ENCODE results near the gene FASTK. TPM values are rescaled to one million over a fixed set of nuclear protein-coding genes. Genes with fewer than 3 reads are reported as not detected.

FASTK gene
- total RNA-seq, 4 donors from 2014 or later: 121 to 241 (median 144) TPM

- WGBS, 2 donors (ENCODE audit: low coverage in 1 of 2): 77% methylated on average over 11 of the region's 11 CpGs; no CpG with 5 or more reads in 1 of the 2 donors
- Histone ChIP-seq H3K9me3 (no peaks in the 10 kb centered on the region), H3K27ac (peak overlapping the region in 2 of 4 donors; percentile 28 to 56), H3K4me1 (peaks cover 10 to 41% (median 21%) of the 10 kb centered on the region in 4 donors), H3K27me3 (no peaks in the 10 kb centered on the region), H3K36me3 (no peaks in the 10 kb centered on the region), H3K4me3 (no peak overlapping the region)
- in situ Hi-C loops (cut with MboI; ENCODE audit: low pct_ligation_motif_present in 1 of 4, low pct_unique_long_range_greater_than_20kb in 1 of 4, low sequenced_read_pairs in 3 of 4) (no loop called here), intact Hi-C loops (cut with DNase I; ENCODE audit: low total_unique reads) (no loop called here)
- TF ChIP-seq POLR2A (IDR thresholded peaks at IDR 0.05) (no peak), EP300 (IDR thresholded peaks at IDR 0.05; ENCODE audit: low read depth) (no peak), CTCF (IDR thresholded peaks at IDR 0.05) (no peak), POLR2AphosphoS5 (IDR thresholded peaks at IDR 0.05) (no peak)
- no peak for DNase-seq
These were observed 29.8 kb upstream of the FASTK start for GRCh38 chr7:151110236-151110940.

- WGBS, 2 donors (ENCODE audit: low coverage in 1 of 2): 62 to 66% methylated on average over 3 to 15 of the region's 15 CpGs
- DNase-seq: no peak
- Histone ChIP-seq H3K9me3 (no peaks in the 10 kb centered on the region), H3K36me3 (no peaks in the 10 kb centered on the region), H3K4me3 (no peak overlapping the region), H3K27ac (peak overlapping the region in 3 of 4 donors; percentile 28 to 56 (median 46)), H3K4me1 (peaks cover 10 to 40% (median 21%) of the 10 kb centered on the region in 4 donors), H3K27me3 (no peaks in the 10 kb centered on the region)
- no peak for TF ChIP-seq POLR2AphosphoS5 (IDR thresholded peaks at IDR 0.05)
- TF ChIP-seq EP300 (IDR thresholded peaks at IDR 0.05; ENCODE audit: low read depth): no peak
- TF ChIP-seq CTCF (IDR thresholded peaks at IDR 0.05): no peak
- no peak for TF ChIP-seq POLR2A (IDR thresholded peaks at IDR 0.05)
- in situ Hi-C loops (cut with MboI; ENCODE audit: low pct_ligation_motif_present in 1 of 4, low pct_unique_long_range_greater_than_20kb in 1 of 4, low sequenced_read_pairs in 3 of 4): loop anchor here in 1 of 4 donors (10.0 kb wide), 1 partner anchor 75 kb away; no protein-coding TSS in a partner anchor
- intact Hi-C loops (cut with DNase I; ENCODE audit: low total_unique reads): no loop called here
These were observed 28.8 kb upstream of the FASTK start for GRCh38 chr7:151109094-151110048.

- H3K4me1 ChIP-seq: peaks cover 0 to 26% (median 11%) of the 10 kb centered on the region in 4 donors
- no peaks in the 10 kb centered on the region for H3K27me3 ChIP-seq
- H3K36me3 ChIP-seq: no peaks in the 10 kb centered on the region
- no peak for TF ChIP-seq POLR2AphosphoS5 (IDR thresholded peaks at IDR 0.05)
- TF ChIP-seq CTCF (IDR thresholded peaks at IDR 0.05): no peak
- no peak for TF ChIP-seq EP300 (IDR thresholded peaks at IDR 0.05; ENCODE audit: low read depth)
- no peak for TF ChIP-seq POLR2A (IDR thresholded peaks at IDR 0.05)
- 83 to 92% methylated on average over 2 to 8 of the region's 10 CpGs for WGBS, 2 donors (ENCODE audit: low coverage in 1 of 2)
- H3K4me3 ChIP-seq: no peak overlapping the region
- no peaks in the 10 kb centered on the region for H3K9me3 ChIP-seq
- no peak for DNase-seq
- H3K27ac ChIP-seq: no peak overlapping the region
- intact Hi-C loops (cut with DNase I; ENCODE audit: low total_unique reads) (no loop called here), in situ Hi-C loops (cut with MboI; ENCODE audit: low pct_ligation_motif_present in 1 of 4, low pct_unique_long_range_greater_than_20kb in 1 of 4, low sequenced_read_pairs in 3 of 4) (loop anchor here in 1 of 4 donors (10.0 kb wide), 1 partner anchor 73 kb away; no protein-coding TSS in a partner anchor)
These were observed 27.3 kb upstream of the FASTK start for GRCh38 chr7:151107882-151108281.
